A673 (cell line): ENCODE results near the gene DDX19B.

ENCODE experiments used
- CTCF ChIP-seq: fragments of 300-800, 200-600 bp; sonication (generic); conservative IDR thresholded peaks from 2 replicates; pipeline ENCODE4 v1.5.1; 2017; ENCODE audit warnings: low read depth, mild to moderate bottlenecking, antibody characterized with exemption, low read length, moderate library complexity, mixed read lengths
- EZH2 ChIP-seq: fragments of 200-600 bp; sonication (generic); IDR thresholded peaks from 2 replicates; pipeline ENCODE4 v1.6.1; 2017; ENCODE audit warnings: borderline replicate concordance, low read depth, mild to moderate bottlenecking, mixed read lengths, antibody characterized with exemption, low read length; ENCODE audit not compliant: poor library complexity, severe bottlenecking

- no peak for TF ChIP-seq CTCF
- TF ChIP-seq EZH2 = no peak
Measured at GRCh38 chr16:70250748-70251628, 48.0 kb upstream of the DDX19B start.
